Glutamatergic neuron (in vitro differentiated cells): ENCODE measurements around the gene EVA1C. TPM values are rescaled to one million over a fixed set of nuclear protein-coding genes. Genes with fewer than 3 reads are reported as not detected.
"Not testable (repeated sequence)": the region's sequence is repeated elsewhere in the genome, so short reads cannot be mapped to it uniquely, and the experiment has no call there.

ENCODE experiments used
- DNase-seq: peaks from one replicate; pipeline ENCODE4 v3.0.0; 2022
- H3K27ac Mint-ChIP-seq: one replicate; pipeline ENCODE4 v1.8.0; 2020; ENCODE audit warnings: mild to moderate bottlenecking, mixed read lengths, inconsistent platforms; ENCODE audit not compliant: unreplicated experiment
- H3K27me3 Mint-ChIP-seq: one replicate; pipeline ENCODE4 v1.8.0; 2020; ENCODE audit warnings: mild to moderate bottlenecking, moderate library complexity, mixed read lengths, inconsistent platforms; ENCODE audit not compliant: unreplicated experiment
- H3K36me3 Mint-ChIP-seq: one replicate; pipeline ENCODE4 v1.8.0; 2020; ENCODE audit warnings: mild to moderate bottlenecking, mixed read lengths, inconsistent platforms; ENCODE audit not compliant: unreplicated experiment
- H3K4me1 Mint-ChIP-seq: one replicate; pipeline ENCODE4 v1.8.0; 2020; ENCODE audit warnings: mild to moderate bottlenecking, low read depth, mixed read lengths, inconsistent platforms; ENCODE audit not compliant: unreplicated experiment
- H3K4me3 Mint-ChIP-seq: one replicate; pipeline ENCODE4 v1.8.0; 2020; ENCODE audit warnings: mild to moderate bottlenecking, mixed read lengths, inconsistent platforms; ENCODE audit not compliant: unreplicated experiment
- H3K9me3 Mint-ChIP-seq: one replicate; pipeline ENCODE4 v1.8.0; 2020; ENCODE audit warnings: mild to moderate bottlenecking, moderate library complexity, mixed read lengths, inconsistent platforms; ENCODE audit not compliant: unreplicated experiment
- CTCF ChIP-seq: fragments of 200-600 bp; sonication (generic); IDR thresholded peaks from one replicate; pipeline ENCODE4 v1.5.0; 2021; ENCODE audit not compliant: partially characterized antibody, unreplicated experiment
- total RNA-seq: library from RNA; stranded (reverse); fragmentation: NEBNext Ultra II Directional; extraction: Animal tissue kit (Norgen Biotek cat#: 25700); gene quantifications from one replicate; pipeline ENCODE4 v1.2.1, GENCODE V29; 2021; ENCODE audit not compliant: unreplicated experiment

Gene EVA1C
- total RNA-seq, 1 donor from 2014 or later = 2.5 TPM

- Mint-ChIP-seq H3K36me3 (no peaks in the 10 kb centered on the region), H3K4me3 (no peak overlapping the region), H3K9me3 (no peaks in the 10 kb centered on the region), H3K27me3 (no peaks in the 10 kb centered on the region), H3K4me1 (peaks cover 15% of the 10 kb centered on the region), H3K27ac (no peak overlapping the region)
- TF ChIP-seq CTCF = no peak
- no peak for DNase-seq
Measured at GRCh38 chr21:32494934-32495709, 82.6 kb downstream of the EVA1C start.

DNA sequence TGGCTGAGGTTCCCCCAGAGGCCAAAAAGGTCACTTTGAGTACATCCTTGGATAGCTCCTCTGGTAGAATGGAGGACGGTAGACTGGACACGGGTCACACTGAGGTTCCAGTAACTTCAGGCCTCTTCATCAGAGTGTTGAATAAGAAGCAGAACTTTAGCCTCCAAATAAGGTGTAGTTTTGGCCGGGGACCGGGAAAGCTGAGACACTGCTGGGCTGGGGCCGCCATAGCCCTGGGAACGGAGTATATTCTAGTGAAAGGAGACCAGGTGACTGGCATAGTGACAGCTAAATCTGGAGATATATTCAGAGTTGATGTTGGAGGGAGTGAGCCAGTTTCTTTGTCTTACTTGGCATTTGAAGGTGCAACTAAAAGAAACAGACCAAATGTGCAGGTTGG is 84.1 kb downstream of the EVA1C start:
- Mint-ChIP-seq H3K4me3 (no peak overlapping the region), H3K27me3 (no peaks in the 10 kb centered on the region), H3K27ac (no peak overlapping the region), H3K36me3 (no peaks in the 10 kb centered on the region), H3K4me1 (peaks cover 15% of the 10 kb centered on the region), H3K9me3 (no peaks in the 10 kb centered on the region)
- TF ChIP-seq CTCF = no peak
- no peak for DNase-seq

GRCh38 chr21:32499249-32500055 is 86.9 kb downstream of the EVA1C start:
- no peak overlapping the region for H3K4me3 Mint-ChIP-seq
- peak overlapping the region; percentile 64 for H3K27ac Mint-ChIP-seq
- no peaks in the 10 kb centered on the region for H3K27me3 Mint-ChIP-seq
- H3K9me3 Mint-ChIP-seq = no peaks in the 10 kb centered on the region
- no peak for DNase-seq
- peaks cover 25% of the 10 kb centered on the region for H3K4me1 Mint-ChIP-seq
- H3K36me3 Mint-ChIP-seq = no peaks in the 10 kb centered on the region
- TF ChIP-seq CTCF = no peak

DNA sequence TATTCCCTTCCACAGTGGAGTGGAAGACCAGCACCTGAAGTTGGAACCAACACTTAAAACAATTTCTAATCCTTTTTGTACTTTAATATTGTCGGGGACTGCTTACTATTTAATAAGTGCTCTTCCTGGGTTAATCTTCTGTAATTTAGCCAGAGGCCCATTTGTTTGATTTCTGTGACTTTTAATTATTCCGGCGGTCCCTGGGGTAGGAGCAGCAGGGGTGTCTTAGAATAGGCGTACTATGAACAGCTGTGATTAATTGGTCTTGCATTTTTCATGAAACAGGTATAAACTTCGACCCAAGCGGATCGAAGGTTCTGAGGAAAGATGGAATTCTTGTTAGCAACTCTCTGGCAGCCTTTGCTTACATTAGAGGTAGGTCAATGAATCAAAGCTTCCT is 91.1 kb downstream of the EVA1C start:
- not testable (repeated sequence) for DNase-seq, H3K36me3 Mint-ChIP-seq
- Mint-ChIP-seq H3K4me1 (peaks cover 48% of the 10 kb centered on the region), H3K27ac (peak overlapping the region; percentile 74), H3K4me3 (peak overlapping the region; percentile 23), H3K9me3 (peaks cover 25% of the 10 kb centered on the region), H3K27me3 (peaks cover 18% of the 10 kb centered on the region)

- peak overlapping the region; percentile 88 for H3K27ac Mint-ChIP-seq
- peaks cover 25% of the 10 kb centered on the region for H3K9me3 Mint-ChIP-seq
- H3K4me1 Mint-ChIP-seq = peaks cover 41% of the 10 kb centered on the region
- DNase-seq, H3K36me3 Mint-ChIP-seq, H3K4me3 Mint-ChIP-seq: not testable (repeated sequence)
- peaks cover 18% of the 10 kb centered on the region for H3K27me3 Mint-ChIP-seq
Measured at GRCh38 chr21:32505767-32506166, 93.3 kb downstream of the EVA1C start.

DNA sequence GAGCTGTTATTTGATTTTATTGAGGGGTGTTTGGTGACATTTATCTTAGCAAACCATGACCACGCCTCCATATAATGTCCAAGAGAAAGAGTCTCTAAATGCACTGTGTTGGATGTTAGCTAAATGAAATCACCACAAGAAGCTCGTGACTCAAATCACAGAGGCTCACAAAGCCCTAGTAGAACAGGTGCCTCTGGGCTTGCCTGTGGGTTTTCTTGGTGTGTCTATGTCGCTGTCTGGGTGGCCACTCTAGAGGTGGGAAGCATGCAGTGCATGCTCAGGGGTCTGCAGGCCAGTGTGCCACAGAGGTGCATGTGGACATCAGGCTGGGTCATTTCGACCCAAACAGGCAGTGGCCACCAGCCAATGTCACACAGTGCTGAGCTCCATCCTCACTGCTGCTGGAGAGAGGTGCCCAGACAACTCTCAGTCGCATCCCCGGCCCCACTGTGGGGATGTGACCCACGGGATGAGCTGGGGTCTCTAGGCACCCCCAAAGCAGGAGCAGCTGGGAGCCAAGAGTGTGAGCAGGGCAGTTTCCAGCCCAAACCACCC is 94.0 kb downstream of the EVA1C start:
- Mint-ChIP-seq H3K27me3 (peaks cover 18% of the 10 kb centered on the region), H3K4me1 (peaks cover 41% of the 10 kb centered on the region), H3K27ac (peak overlapping the region; percentile 88), H3K9me3 (peaks cover 25% of the 10 kb centered on the region)
- H3K36me3 Mint-ChIP-seq, H3K4me3 Mint-ChIP-seq, DNase-seq: not testable (repeated sequence)
